Activated CD4-positive, alpha-beta T cell treated with anti-CD3 and anti-CD28 coated beads, Interleukin-2, amount 50 U/mL, for 24 hours (primary cell): Measurements from ENCODE around the gene MTNR1A.

Experiments used
- DNase-seq, 2 donors: peaks; one replicate each; pipeline ENCODE4 v3.0.0-alpha.2; 2020; ENCODE audit warnings: low read depth in 1 of 2, low spot score in 1 of 2

MTNR1A gene

GRCh38 chr4:186494496-186494895 is 60.9 kb downstream of the MTNR1A start:
- no peak for DNase-seq

- no peak for DNase-seq
Measured at GRCh38 chr4:186487726-186488125, 67.6 kb downstream of the MTNR1A start.

GRCh38 chr4:186486172-186486571 is 69.2 kb downstream of the MTNR1A start:
- no peak for DNase-seq

- no peak for DNase-seq
Measured at GRCh38 chr4:186485561-186486062, 69.8 kb downstream of the MTNR1A start.

GRCh38 chr4:186485150-186485549 is 70.2 kb downstream of the MTNR1A start:
- DNase-seq: no peak

GRCh38 chr4:186483656-186484055 is 71.7 kb downstream of the MTNR1A start:
- no peak for DNase-seq
